22Rv1 (cell line): ENCODE data around the gene FGFR1OP2.

ENCODE experiments used
- CTCF ChIP-seq: fragments of 450-650 bp; IDR thresholded peaks from 2 replicates; pipeline ENCODE4 v1.5.1; 2017; ENCODE audit warnings: mild to moderate bottlenecking
- ZFX ChIP-seq: fragments of 450-650 bp; IDR thresholded peaks from 2 replicates; pipeline ENCODE4 v1.6.1; 2017; ENCODE audit warnings: antibody characterized with exemption, borderline replicate concordance

GRCh38 chr12:26953447-26953846 is 15.2 kb downstream of the FGFR1OP2 start:
- TF ChIP-seq CTCF (no peak), ZFX (no peak)
